NOMO-1 treated with dmso at 0.1 percent for 144 hours (cell line): ENCODE data around the gene POLD3.
"Not testable (repeated sequence)": the region's sequence is repeated elsewhere in the genome, so short reads cannot be mapped to it uniquely, and the experiment has no call there.

Experiments used
- DNase-seq: peaks from one replicate; lab custom pipeline; 2025; ENCODE audit not compliant: unreplicated experiment; lab: John Stamatoyannopoulos, UW

Gene POLD3

GRCh38 chr11:74633406-74634393 is 41.3 kb downstream of the POLD3 start:
- DNase-seq: no peak

- no peak for DNase-seq
Observed at GRCh38 chr11:74634537-74634936, 42.2 kb downstream of the POLD3 start.

- DNase-seq: no peak
Observed at GRCh38 chr11:74636630-74637184, 44.3 kb downstream of the POLD3 start.

GRCh38 chr11:74637700-74638099 is 45.3 kb downstream of the POLD3 start:
- DNase-seq: no peak

- DNase-seq: no peak
Observed at GRCh38 chr11:74638869-74639268, 46.5 kb downstream of the POLD3 start.

GRCh38 chr11:74639533-74639932 is 47.2 kb downstream of the POLD3 start:
- DNase-seq: no peak

- no peak for DNase-seq
Observed at GRCh38 chr11:74641289-74641688, 48.9 kb downstream of the POLD3 start.

GRCh38 chr11:74641905-74642304 is 49.5 kb downstream of the POLD3 start:
- DNase-seq: no peak

GRCh38 chr11:74642912-74643311 is 50.5 kb downstream of the POLD3 start:
- no peak for DNase-seq

GRCh38 chr11:74644081-74644480 is 51.7 kb downstream of the POLD3 start:
- no peak for DNase-seq

GRCh38 chr11:74646215-74646614 is 53.8 kb downstream of the POLD3 start:
- no peak for DNase-seq

- no peak for DNase-seq
Observed at GRCh38 chr11:74646954-74647353, 54.6 kb downstream of the POLD3 start.

GRCh38 chr11:74647404-74647803 is 55.0 kb downstream of the POLD3 start:
- no peak for DNase-seq

- no peak for DNase-seq
Observed at GRCh38 chr11:74647831-74648230, 55.4 kb downstream of the POLD3 start.

GRCh38 chr11:74648894-74649293 is 56.5 kb downstream of the POLD3 start:
- no peak for DNase-seq

GRCh38 chr11:74650498-74650897 is 58.1 kb downstream of the POLD3 start:
- no peak for DNase-seq

- DNase-seq: no peak
Observed at GRCh38 chr11:74654976-74655375, 62.6 kb downstream of the POLD3 start.

- DNase-seq: not testable (repeated sequence)
Observed at GRCh38 chr11:74659124-74659523, 66.7 kb downstream of the POLD3 start.

GRCh38 chr11:74662487-74663103 is 70.2 kb downstream of the POLD3 start:
- DNase-seq: no peak

GRCh38 chr11:74663315-74663714 is 70.9 kb downstream of the POLD3 start:
- no peak for DNase-seq

GRCh38 chr11:74669211-74670160 is 77.1 kb downstream of the POLD3 start:
- no peak for DNase-seq
